Epithelial cell of proximal tubule (primary cell): Measurements from ENCODE around the gene HMGN4. TPM values are rescaled to one million over a fixed set of nuclear protein-coding genes. Genes with fewer than 3 reads are reported as not detected.

ENCODE experiments used
- DNase-seq: peaks from one replicate; pipeline ENCODE4 v3.0.0-alpha.2; 2011; ENCODE audit warnings: low read depth
- H3K4me3 ChIP-seq: 2 replicates; pipeline ENCODE4 v1.5.1; 2011; ENCODE audit warnings: low read depth, mild to moderate bottlenecking, low read length
- CTCF ChIP-seq: conservative IDR thresholded peaks from 2 replicates; pipeline ENCODE4 v1.5.1; 2012; ENCODE audit warnings: low read depth, mild to moderate bottlenecking, low read length
- total RNA-seq: library from RNA; depleted of rRNA; stranded (reverse); fragments of >200 nt; gene quantifications from 2 replicates; pipeline ENCODE4 v1.2.3, GENCODE V29; 2015

Gene HMGN4
- total RNA-seq: 60.4 and 94.7 TPM in 2 replicates

GRCh38 chr6:26537846-26538571, at the start of gene HMGN4:
TSS of gene HMGN4 (plus strand) at chr6:26538366. CDS start at chr6:26545207, 6,841 bp downstream.
- peak; percentile 78 for DNase-seq
- peak within 1 kb of the TSS; percentile 98 for H3K4me3 ChIP-seq
- peak; percentile 6 for TF ChIP-seq CTCF

GRCh38 chr6:26489996-26490964, 47.9 kb upstream of the HMGN4 start:
- no peak for TF ChIP-seq CTCF
- no peak for DNase-seq
- H3K4me3 ChIP-seq: no peak overlapping the region

GRCh38 chr6:26491604-26492003, 46.6 kb upstream of the HMGN4 start:
- no peak overlapping the region for H3K4me3 ChIP-seq
- no peak for DNase-seq
- no peak for TF ChIP-seq CTCF

GRCh38 chr6:26493258-26493657, 44.9 kb upstream of the HMGN4 start:
- DNase-seq: no peak
- TF ChIP-seq CTCF: peak; percentile 32
- H3K4me3 ChIP-seq: no peak overlapping the region

- H3K4me3 ChIP-seq: no peak overlapping the region
- no peak for DNase-seq
Observed at GRCh38 chr6:26494117-26494516, 44.0 kb upstream of the HMGN4 start.

GRCh38 chr6:26495281-26495680, 42.9 kb upstream of the HMGN4 start:
- no peak overlapping the region for H3K4me3 ChIP-seq
- DNase-seq: no peak
- TF ChIP-seq CTCF: no peak

More at GRCh38 chr6:26494117-26494516, 44.0 kb upstream of the HMGN4 start:
- TF ChIP-seq CTCF: no peak
